Ramos (cell line): Measurements from ENCODE around the gene TMEM14B.
"Not testable (repeated sequence)": the region's sequence is repeated elsewhere in the genome, so short reads cannot be mapped to it uniquely, and the experiment has no call there.

ENCODE experiments used
- in situ Hi-C: fragments of 300-500 bp; cut with MboI; formaldehyde crosslinking; loops from one replicate; pipeline ENCODE4 v1.14.3; 2022; ENCODE audit warnings: low sequenced_read_pairs; ENCODE audit not compliant: unreplicated experiment

TMEM14B gene

GRCh38 chr6:10743515-10743914 lies 4.1 kb upstream of the TMEM14B start:
- in situ Hi-C loops: no loop called here

- in situ Hi-C loops: no loop called here
These were observed 2.5 kb upstream of the TMEM14B start for GRCh38 chr6:10745116-10745515.

GRCh38 chr6:10746915-10747250 lies 722 bp upstream of the TMEM14B start:
- in situ Hi-C loops: no loop called here

- in situ Hi-C loops: no loop called here
These were observed 2.1 kb downstream of the TMEM14B start for GRCh38 chr6:10749734-10750133.

- in situ Hi-C loops: not testable (repeated sequence)
These were observed 3.0 kb downstream of the TMEM14B start for GRCh38 chr6:10750568-10750967.

GRCh38 chr6:10751757-10752156 lies 4.2 kb downstream of the TMEM14B start:
- in situ Hi-C loops: not testable (repeated sequence)

- in situ Hi-C loops: no loop called here
These were observed 8.5 kb downstream of the TMEM14B start for GRCh38 chr6:10756085-10756484.

- in situ Hi-C loops: no loop called here
These were observed 11.8 kb downstream of the TMEM14B start for GRCh38 chr6:10759312-10759839.

- in situ Hi-C loops: no loop called here
These were observed 12.3 kb downstream of the TMEM14B start for GRCh38 chr6:10759884-10760329.

GRCh38 chr6:10763006-10763405 lies 15.4 kb downstream of the TMEM14B start:
- in situ Hi-C loops: no loop called here

GRCh38 chr6:10769419-10769818 lies 21.8 kb downstream of the TMEM14B start:
- in situ Hi-C loops: no loop called here

GRCh38 chr6:10771371-10771894 lies 23.8 kb downstream of the TMEM14B start:
- in situ Hi-C loops: no loop called here

- in situ Hi-C loops: no loop called here
These were observed 30.6 kb downstream of the TMEM14B start for GRCh38 chr6:10778230-10778629.

GRCh38 chr6:10779076-10779475 lies 31.5 kb downstream of the TMEM14B start:
- in situ Hi-C loops: no loop called here

- in situ Hi-C loops: no loop called here
These were observed 44.1 kb downstream of the TMEM14B start for GRCh38 chr6:10791673-10792072.

GRCh38 chr6:10792101-10792500 lies 44.5 kb downstream of the TMEM14B start:
- in situ Hi-C loops: no loop called here

GRCh38 chr6:10793035-10793434 lies 45.4 kb downstream of the TMEM14B start:
- in situ Hi-C loops: no loop called here

GRCh38 chr6:10793695-10794094 lies 46.1 kb downstream of the TMEM14B start:
- in situ Hi-C loops: no loop called here

- in situ Hi-C loops: no loop called here
These were observed 46.6 kb downstream of the TMEM14B start for GRCh38 chr6:10794239-10794638.

GRCh38 chr6:10800810-10801209 lies 53.2 kb downstream of the TMEM14B start:
- in situ Hi-C loops: loop anchor here (5.0 kb wide), 1 partner anchor 324 kb away; no protein-coding TSS in a partner anchor

- in situ Hi-C loops: loop anchor here (5.0 kb wide), 1 partner anchor 324 kb away; no protein-coding TSS in a partner anchor
These were observed 53.7 kb downstream of the TMEM14B start for GRCh38 chr6:10801224-10801848.
